HepG2 (cell line): Measurements from ENCODE around the gene HS6ST2. TPM values are rescaled to one million over a fixed set of nuclear protein-coding genes. Genes with fewer than 3 reads are reported as not detected.

Source experiments
- ATAC-seq: fragments of 200-7000 bp; cut with Tn5 transposase; 3 replicates; pipeline ENCODE4 v1.9.1; 2020; ENCODE audit warnings: mild to moderate bottlenecking, moderate library complexity
- BruUV-seq: library from RNA; stranded (reverse); fragments of 400-500 nt; replicated peaks from 2 replicates; lab custom pipeline; 2021; lab: Mats Ljungman, UMichigan
- CTCF ChIA-PET: fragments of 300-600 bp; formaldehyde crosslinking; extraction: SDS; loops from one replicate; lab custom pipeline; 2021; ENCODE audit warnings: low total read pairs, inconsistent platforms, low intra/inter-chr PET ratio; lab: Yijun Ruan, JAX
- POLR2A ChIA-PET: fragments of 350-600 bp; sonication (Branson Sonifier 250); formaldehyde crosslinking; loops from one replicate; lab custom pipeline; 2020; ENCODE audit warnings: antibody characterized with exemption, inconsistent platforms; lab: Yijun Ruan, JAX
- DNase-seq: peaks from one replicate; pipeline ENCODE4 v3.0.0-alpha.2; 2015; ENCODE audit warnings: low spot score
- FAIRE-seq: peaks from 3 replicates; lab custom pipeline; 2011; peaks lifted over from hg19 to GRCh38; lab: Jason Lieb, UNC
- H2AFZ ChIP-seq: one replicate; pipeline ENCODE4 v1.6.1; 2011; ENCODE audit warnings: low read length, inconsistent platforms
- H3K27ac ChIP-seq: fragments of 300-600 bp; 3 replicates; pipeline ENCODE4 v1.8.0; 2011; ENCODE audit warnings: mixed run types, mild to moderate bottlenecking, mixed read lengths, low read length, inconsistent platforms; ENCODE audit not compliant: insufficient read depth; ENCODE audit errors: extremely low read length
- H3K27me3 ChIP-seq, 2 experiments: fragments of 200-600 bp in 1 of 2; 2 replicates in 1 of 2; 3 replicates in 1 of 2; pipeline versions ENCODE4 v1.6.0 to v1.8.0; 2011; ENCODE audit warnings: low read length in 2 of 2, mild to moderate bottlenecking in 2 of 2, moderate library complexity in 2 of 2, inconsistent platforms in 1 of 2; ENCODE audit not compliant: insufficient read depth in 2 of 2, control insufficient read depth in 1 of 2
- H3K36me3 ChIP-seq, 2 experiments: fragments of 200-600 bp in 1 of 2; replicated peaks in 1 of 2; 2 replicates in 1 of 2; 3 replicates in 1 of 2; pipeline versions ENCODE4 v1.5.1 to v1.8.0; 2011; ENCODE audit warnings: low read length in 2 of 2, inconsistent platforms in 1 of 2; ENCODE audit not compliant: insufficient read depth in 2 of 2, control insufficient read depth in 1 of 2
- H3K4me1 ChIP-seq: 2 replicates; pipeline ENCODE4 v1.5.1; 2012; ENCODE audit warnings: low read length, inconsistent platforms; ENCODE audit not compliant: insufficient read depth
- H3K4me2 ChIP-seq: 2 replicates; pipeline ENCODE4 v1.6.0; 2011; ENCODE audit warnings: low read depth, low read length, inconsistent platforms
- H3K4me3 ChIP-seq, 3 experiments: fragments of 200-600 bp in 1 of 3; sonication (generic), shearing (Covaris generic) in 1 of 3; replicated peaks in 1 of 3; 2 replicates each; pipeline ENCODE4 v1.5.1; 2011 to 2016; ENCODE audit warnings: low read length in 3 of 3, inconsistent platforms in 2 of 3, low read depth in 2 of 3, mild to moderate bottlenecking in 2 of 3, control low read depth in 1 of 3, mixed read lengths in 1 of 3; ENCODE audit not compliant: insufficient read depth in 1 of 3
- H3K79me2 ChIP-seq: one replicate; pipeline ENCODE4 v1.6.1; 2011; ENCODE audit warnings: low read length, inconsistent platforms; ENCODE audit not compliant: insufficient read depth
- H3K9ac ChIP-seq: 2 replicates; pipeline ENCODE4 v1.6.0; 2011; ENCODE audit warnings: mild to moderate bottlenecking, low read depth, low read length, inconsistent platforms; ENCODE audit not compliant: insufficient read depth
- H3K9me3 ChIP-seq: 2 replicates; pipeline ENCODE4 v1.5.1; 2012; ENCODE audit warnings: mild to moderate bottlenecking, low read length
- H4K20me1 ChIP-seq: 2 replicates; pipeline ENCODE4 v1.6.0; 2011; ENCODE audit warnings: inconsistent platforms, mild to moderate bottlenecking, low read length, moderate library complexity; ENCODE audit not compliant: insufficient read depth
- DNMT3B ChIP-seq: conservative IDR thresholded peaks from 2 replicates; pipeline ENCODE4 v1.6.1; 2016; ENCODE audit warnings: missing biosample characterization, control low read depth
- PAX8 ChIP-seq: sonication (generic); formaldehyde crosslinking; IDR thresholded peaks from 2 replicates; pipeline ENCODE4 v1.8.0; 2022; ENCODE audit warnings: mild to moderate bottlenecking, missing genetic modification reagents, borderline replicate concordance
- ZFP90 ChIP-seq: sonication (generic); formaldehyde crosslinking; IDR thresholded peaks from 2 replicates; pipeline ENCODE4 v1.8.0; 2022; ENCODE audit warnings: missing genetic modification reagents, mild to moderate bottlenecking, inconsistent platforms, borderline replicate concordance
- ZMAT3 ChIP-seq: sonication (generic); formaldehyde crosslinking; conservative IDR thresholded peaks from 2 replicates; pipeline ENCODE4 v1.7.0; 2021; ENCODE audit warnings: missing genetic modification reagents
- ZNF441 ChIP-seq: sonication (generic); formaldehyde crosslinking; IDR thresholded peaks from 2 replicates; pipeline ENCODE4 v1.7.0; 2021; ENCODE audit warnings: missing genetic modification reagents, borderline replicate concordance
- ZNF724P ChIP-seq: sonication (generic); formaldehyde crosslinking; IDR thresholded peaks from 2 replicates; pipeline ENCODE4 v1.8.0; 2022; ENCODE audit warnings: missing genetic modification reagents, borderline replicate concordance
- in situ Hi-C: cut with HindIII; loops from 2 replicates; pipeline ENCODE4 v1.10.0; 2017; ENCODE audit warnings: low pct_unique_long_range_greater_than_20kb; ENCODE audit not compliant: extremely low pct_ligation_motif_present
- intact Hi-C: fragments of 100-400 bp; cut with micrococcal nuclease; formaldehyde crosslinking; loops from one replicate; pipeline ENCODE4 v1.10.0; 2022; ENCODE audit not compliant: unreplicated experiment
- polyA plus RNA-seq, 8 experiments: library from polyadenylated mRNA; depleted of rRNA in 3 of 8; stranded (reverse) in 7 of 8; unstranded in 1 of 8; fragments of >200 nt; fragmentation: Illumina TruSeq in 4 of 8; extraction: Trizol in 4 of 8; gene quantifications; 2 replicates each; pipeline versions ENCODE4 v1.2.1 to v1.2.3, GENCODE V29; 2011 to 2016; ENCODE audit warnings: low read depth in 4 of 8, missing spikeins in 1 of 8, mixed read lengths in 1 of 8; ENCODE audit not compliant: insufficient read depth in 1 of 8
- total RNA-seq, 5 experiments: library from RNA; depleted of rRNA; stranded (reverse); fragments of >200 nt; fragmentation: Illumina TruSeq; extraction: Trizol; gene quantifications; 2 replicates each; pipeline ENCODE4 v1.2.3, GENCODE V29; 2016; ENCODE audit warnings: low read depth in 1 of 5
- TF ChIP-seq, protein P1 (sequence below), 2 experiments: sonication (generic) in 1 of 2; formaldehyde crosslinking in 1 of 2; IDR thresholded peaks; 2 replicates each; pipeline versions ENCODE4 v1.6.1 to v1.9.0; 2014 to 2022; ENCODE audit warnings: antibody characterized with exemption in 1 of 2, borderline replicate concordance in 1 of 2, inconsistent platforms in 1 of 2, low read depth in 1 of 2, missing genetic modification reagents in 1 of 2
- TF ChIP-seq, protein P2 (sequence below): sonication (generic); formaldehyde crosslinking; IDR thresholded peaks from 2 replicates; pipeline ENCODE4 v1.8.0; 2022; ENCODE audit warnings: missing genetic modification reagents, mild to moderate bottlenecking, borderline replicate concordance
- TF ChIP-seq, protein P3 (sequence below): sonication (generic); formaldehyde crosslinking; IDR thresholded peaks from 2 replicates; pipeline ENCODE4 v1.5.1; 2020; ENCODE audit warnings: mild to moderate bottlenecking, moderate library complexity, missing genetic modification reagents
- TF ChIP-seq, protein P4 (sequence below): sonication (generic); formaldehyde crosslinking; conservative IDR thresholded peaks from 2 replicates; pipeline ENCODE4 v1.8.0; 2022; ENCODE audit warnings: low read depth, missing genetic modification reagents

HS6ST2 gene
- total and polyA plus RNA-seq, 2 of the 13 experiments (the other 11 are each of a cell fraction or from before 2014, with no cell fraction given) = 0.05 TPM; not detected in 1

DNA sequence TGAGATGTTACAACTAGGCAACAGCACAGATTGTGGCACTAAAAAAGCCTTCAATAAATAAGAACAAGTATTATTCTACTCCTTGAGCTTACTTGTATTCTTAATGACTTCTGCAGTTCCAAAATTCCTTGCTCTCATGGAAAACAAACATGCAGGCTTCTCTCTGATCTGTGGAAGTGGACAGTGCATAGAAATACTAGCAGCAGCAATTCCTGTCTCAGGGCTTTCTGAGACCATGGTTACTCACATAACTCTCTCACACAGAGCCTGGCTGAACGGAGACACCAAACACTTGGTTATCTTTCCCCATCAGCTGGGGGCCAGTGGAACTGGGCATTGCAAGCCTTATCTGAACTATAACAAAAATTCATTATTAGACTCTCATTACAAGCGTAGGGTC is 32.4 kb upstream of the HS6ST2 start (continued):
- TF ChIP-seq, protein P1, sequence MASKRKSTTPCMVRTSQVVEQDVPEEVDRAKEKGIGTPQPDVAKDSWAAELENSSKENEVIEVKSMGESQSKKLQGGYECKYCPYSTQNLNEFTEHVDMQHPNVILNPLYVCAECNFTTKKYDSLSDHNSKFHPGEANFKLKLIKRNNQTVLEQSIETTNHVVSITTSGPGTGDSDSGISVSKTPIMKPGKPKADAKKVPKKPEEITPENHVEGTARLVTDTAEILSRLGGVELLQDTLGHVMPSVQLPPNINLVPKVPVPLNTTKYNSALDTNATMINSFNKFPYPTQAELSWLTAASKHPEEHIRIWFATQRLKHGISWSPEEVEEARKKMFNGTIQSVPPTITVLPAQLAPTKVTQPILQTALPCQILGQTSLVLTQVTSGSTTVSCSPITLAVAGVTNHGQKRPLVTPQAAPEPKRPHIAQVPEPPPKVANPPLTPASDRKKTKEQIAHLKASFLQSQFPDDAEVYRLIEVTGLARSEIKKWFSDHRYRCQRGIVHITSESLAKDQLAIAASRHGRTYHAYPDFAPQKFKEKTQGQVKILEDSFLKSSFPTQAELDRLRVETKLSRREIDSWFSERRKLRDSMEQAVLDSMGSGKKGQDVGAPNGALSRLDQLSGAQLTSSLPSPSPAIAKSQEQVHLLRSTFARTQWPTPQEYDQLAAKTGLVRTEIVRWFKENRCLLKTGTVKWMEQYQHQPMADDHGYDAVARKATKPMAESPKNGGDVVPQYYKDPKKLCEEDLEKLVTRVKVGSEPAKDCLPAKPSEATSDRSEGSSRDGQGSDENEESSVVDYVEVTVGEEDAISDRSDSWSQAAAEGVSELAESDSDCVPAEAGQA (IDR thresholded peaks at IDR 0.05; ENCODE audit: low read depth) = no peak
- TF ChIP-seq, protein P1 (CRISPR knock-in tag; IDR thresholded peaks at IDR 0.05; ENCODE audit: borderline replicate concordance) = no peak
- TF ChIP-seq ZNF441 (CRISPR knock-in tag) = no peak
- TF ChIP-seq, protein P2, sequence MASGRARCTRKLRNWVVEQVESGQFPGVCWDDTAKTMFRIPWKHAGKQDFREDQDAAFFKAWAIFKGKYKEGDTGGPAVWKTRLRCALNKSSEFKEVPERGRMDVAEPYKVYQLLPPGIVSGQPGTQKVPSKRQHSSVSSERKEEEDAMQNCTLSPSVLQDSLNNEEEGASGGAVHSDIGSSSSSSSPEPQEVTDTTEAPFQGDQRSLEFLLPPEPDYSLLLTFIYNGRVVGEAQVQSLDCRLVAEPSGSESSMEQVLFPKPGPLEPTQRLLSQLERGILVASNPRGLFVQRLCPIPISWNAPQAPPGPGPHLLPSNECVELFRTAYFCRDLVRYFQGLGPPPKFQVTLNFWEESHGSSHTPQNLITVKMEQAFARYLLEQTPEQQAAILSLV (CRISPR knock-in tag) = no peak

DNA sequence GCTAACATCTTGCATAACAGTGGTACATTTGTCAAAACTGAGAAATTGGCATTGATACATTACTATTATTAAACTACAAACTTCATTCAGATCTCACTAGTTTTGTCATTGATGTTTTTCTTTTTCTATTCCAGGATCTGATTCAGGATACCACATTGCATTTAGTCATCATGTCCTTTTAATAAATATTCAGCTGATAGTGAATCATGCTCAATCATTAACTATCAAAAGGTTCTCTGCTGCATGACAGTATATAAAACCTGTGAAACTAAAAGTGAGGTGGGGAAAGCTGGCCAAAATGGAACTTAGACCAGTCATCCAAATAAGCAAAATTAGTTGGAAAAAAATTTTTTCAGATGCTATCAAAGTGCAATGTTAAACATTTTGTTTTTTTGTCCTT is 28.1 kb upstream of the HS6ST2 start:
- no peaks in the 10 kb centered on the region for H3K4me1 ChIP-seq
- TF ChIP-seq, protein P3, sequence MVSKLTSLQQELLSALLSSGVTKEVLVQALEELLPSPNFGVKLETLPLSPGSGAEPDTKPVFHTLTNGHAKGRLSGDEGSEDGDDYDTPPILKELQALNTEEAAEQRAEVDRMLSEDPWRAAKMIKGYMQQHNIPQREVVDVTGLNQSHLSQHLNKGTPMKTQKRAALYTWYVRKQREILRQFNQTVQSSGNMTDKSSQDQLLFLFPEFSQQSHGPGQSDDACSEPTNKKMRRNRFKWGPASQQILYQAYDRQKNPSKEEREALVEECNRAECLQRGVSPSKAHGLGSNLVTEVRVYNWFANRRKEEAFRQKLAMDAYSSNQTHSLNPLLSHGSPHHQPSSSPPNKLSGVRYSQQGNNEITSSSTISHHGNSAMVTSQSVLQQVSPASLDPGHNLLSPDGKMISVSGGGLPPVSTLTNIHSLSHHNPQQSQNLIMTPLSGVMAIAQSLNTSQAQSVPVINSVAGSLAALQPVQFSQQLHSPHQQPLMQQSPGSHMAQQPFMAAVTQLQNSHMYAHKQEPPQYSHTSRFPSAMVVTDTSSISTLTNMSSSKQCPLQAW (CRISPR knock-in tag) = no peak
- no peak for TF ChIP-seq PAX8
- no peak for TF ChIP-seq DNMT3B
- TF ChIP-seq ZFP90 (CRISPR knock-in tag) = no peak
- TF ChIP-seq, protein P4, sequence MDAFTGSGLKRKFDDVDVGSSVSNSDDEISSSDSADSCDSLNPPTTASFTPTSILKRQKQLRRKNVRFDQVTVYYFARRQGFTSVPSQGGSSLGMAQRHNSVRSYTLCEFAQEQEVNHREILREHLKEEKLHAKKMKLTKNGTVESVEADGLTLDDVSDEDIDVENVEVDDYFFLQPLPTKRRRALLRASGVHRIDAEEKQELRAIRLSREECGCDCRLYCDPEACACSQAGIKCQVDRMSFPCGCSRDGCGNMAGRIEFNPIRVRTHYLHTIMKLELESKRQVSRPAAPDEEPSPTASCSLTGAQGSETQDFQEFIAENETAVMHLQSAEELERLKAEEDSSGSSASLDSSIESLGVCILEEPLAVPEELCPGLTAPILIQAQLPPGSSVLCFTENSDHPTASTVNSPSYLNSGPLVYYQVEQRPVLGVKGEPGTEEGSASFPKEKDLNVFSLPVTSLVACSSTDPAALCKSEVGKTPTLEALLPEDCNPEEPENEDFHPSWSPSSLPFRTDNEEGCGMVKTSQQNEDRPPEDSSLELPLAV = no peak
- TF ChIP-seq ZMAT3 (CRISPR knock-in tag) = no peak
- TF ChIP-seq ZNF724P (CRISPR knock-in tag) = no peak
- TF ChIP-seq, all 625 proteins: peak for 0
- Histone ChIP-seq H3K9ac (no peak overlapping the region), H3K27me3 (no peaks in the 10 kb centered on the region), H3K4me3 (no peak overlapping the region), H4K20me1 (no peaks in the 10 kb centered on the region), H3K27ac (no peak overlapping the region), H3K36me3 (no peaks in the 10 kb centered on the region), H2AFZ (no peak overlapping the region), H3K4me2 (no peak overlapping the region), H3K79me2 (no peaks in the 10 kb centered on the region), H3K9me3 (no peaks in the 10 kb centered on the region)
- intact Hi-C loops = no loop called here
- CTCF ChIA-PET = no interaction called here
- FAIRE-seq = no peak
- POLR2A ChIA-PET = no interaction called here
- no peak for DNase-seq
- no peak for ATAC-seq
- in situ Hi-C loops = no loop called here
- BruUV-seq = no TSS peak
